Fibroblast of villous mesenchyme (primary cell): Measurements from ENCODE around the gene SGMS1. TPM values are rescaled to one million over a fixed set of nuclear protein-coding genes. Genes with fewer than 3 reads are reported as not detected.

ENCODE experiments used
- DNase-seq: peaks from one replicate; pipeline ENCODE4 v3.0.0-alpha.2; 2010; ENCODE audit warnings: low read depth
- H3K4me3 ChIP-seq: 2 replicates; pipeline ENCODE4 v1.5.1; 2011; ENCODE audit warnings: low read depth, mild to moderate bottlenecking, low read length
- CTCF ChIP-seq: IDR thresholded peaks from 2 replicates; pipeline ENCODE4 v1.5.1; 2012; ENCODE audit warnings: low read depth, mild to moderate bottlenecking, low read length; ENCODE audit not compliant: insufficient read depth
- total RNA-seq: library from RNA; depleted of rRNA; stranded (reverse); fragments of >200 nt; gene quantifications from 2 replicates; pipeline ENCODE4 v1.2.3, GENCODE V29; 2012

SGMS1 gene
- total RNA-seq, 1 donor: 57.9 TPM

GRCh38 chr10:50350366-50350765, 273.4 kb downstream of the SGMS1 start:
- no peak overlapping the region for H3K4me3 ChIP-seq
- no peak for TF ChIP-seq CTCF
- DNase-seq: no peak

GRCh38 chr10:50349554-50349953, 274.2 kb downstream of the SGMS1 start:
- TF ChIP-seq CTCF: no peak

GRCh38 chr10:50347394-50347802, 276.4 kb downstream of the SGMS1 start:
- no peak for DNase-seq
- TF ChIP-seq CTCF: no peak
- no peak overlapping the region for H3K4me3 ChIP-seq

More at GRCh38 chr10:50349554-50349953, 274.2 kb downstream of the SGMS1 start:
- H3K4me3 ChIP-seq: no peak overlapping the region
- DNase-seq: no peak

- no peak overlapping the region for H3K4me3 ChIP-seq
- no peak for DNase-seq
- TF ChIP-seq CTCF: no peak
Observed at GRCh38 chr10:50346942-50347341, 276.8 kb downstream of the SGMS1 start.

GRCh38 chr10:50345545-50345944, 278.2 kb downstream of the SGMS1 start:
- TF ChIP-seq CTCF: no peak
- no peak for DNase-seq

GRCh38 chr10:50343702-50344331, 279.9 kb downstream of the SGMS1 start:
- TF ChIP-seq CTCF: no peak
- H3K4me3 ChIP-seq: no peak overlapping the region
- no peak for DNase-seq

More at GRCh38 chr10:50345545-50345944, 278.2 kb downstream of the SGMS1 start:
- no peak overlapping the region for H3K4me3 ChIP-seq

GRCh38 chr10:50341987-50342386, 281.8 kb downstream of the SGMS1 start:
- no peak overlapping the region for H3K4me3 ChIP-seq
- DNase-seq: no peak
- no peak for TF ChIP-seq CTCF
